Measurements from ENCODE around the gene LDLRAD3. TPM values are rescaled to one million over a fixed set of nuclear protein-coding genes. Genes with fewer than 3 reads are reported as not detected.

The LDLRAD3 gene
- polyA plus RNA-seq, 4 donors: 21.3 to 27.8 (median 22.4) TPM

GRCh38 chr11:36118084-36118483, 174.2 kb downstream of the LDLRAD3 start:
- no peak for DNase-seq (ENCODE audit: low read depth in 4 of 4, low spot score in 3 of 4)

GRCh38 chr11:36119300-36119699, 175.4 kb downstream of the LDLRAD3 start:
- DNase-seq (ENCODE audit: low read depth in 4 of 4, low spot score in 3 of 4): no peak

- DNase-seq (ENCODE audit: low read depth in 4 of 4, low spot score in 3 of 4): no peak
Measured at GRCh38 chr11:36121054-36121453, 177.2 kb downstream of the LDLRAD3 start.

GRCh38 chr11:36122671-36123070, 178.8 kb downstream of the LDLRAD3 start:
- no peak for DNase-seq (ENCODE audit: low read depth in 4 of 4, low spot score in 3 of 4)

GRCh38 chr11:36123336-36124101, 179.7 kb downstream of the LDLRAD3 start:
- DNase-seq (ENCODE audit: low read depth in 4 of 4, low spot score in 3 of 4): no peak

GRCh38 chr11:36126678-36127077, 182.8 kb downstream of the LDLRAD3 start:
- DNase-seq (ENCODE audit: low read depth in 4 of 4, low spot score in 3 of 4): no peak

GRCh38 chr11:36127550-36127949, 183.7 kb downstream of the LDLRAD3 start:
- DNase-seq (ENCODE audit: low read depth in 4 of 4, low spot score in 3 of 4): no peak

GRCh38 chr11:36129955-36130354, 186.1 kb downstream of the LDLRAD3 start:
- DNase-seq (ENCODE audit: low read depth in 4 of 4, low spot score in 3 of 4): no peak

- DNase-seq (ENCODE audit: low read depth in 4 of 4, low spot score in 3 of 4): no peak
Measured at GRCh38 chr11:36130401-36130800, 186.5 kb downstream of the LDLRAD3 start.

GRCh38 chr11:36131721-36132397, 188.0 kb downstream of the LDLRAD3 start:
- no peak for DNase-seq (ENCODE audit: low read depth in 4 of 4, low spot score in 3 of 4)

- no peak for DNase-seq (ENCODE audit: low read depth in 4 of 4, low spot score in 3 of 4)
Measured at GRCh38 chr11:36132940-36133339, 189.1 kb downstream of the LDLRAD3 start.

- no peak for DNase-seq (ENCODE audit: low read depth in 4 of 4, low spot score in 3 of 4)
Measured at GRCh38 chr11:36135076-36135475, 191.2 kb downstream of the LDLRAD3 start.

GRCh38 chr11:36139767-36140166, 195.9 kb downstream of the LDLRAD3 start:
- DNase-seq (ENCODE audit: low read depth in 4 of 4, low spot score in 3 of 4): no peak

GRCh38 chr11:36141196-36141953, 197.5 kb downstream of the LDLRAD3 start:
- DNase-seq (ENCODE audit: low read depth in 4 of 4, low spot score in 3 of 4): no peak

- no peak for DNase-seq (ENCODE audit: low read depth in 4 of 4, low spot score in 3 of 4)
Measured at GRCh38 chr11:36141956-36142355, 198.1 kb downstream of the LDLRAD3 start.

GRCh38 chr11:36142439-36142838, 198.6 kb downstream of the LDLRAD3 start:
- no peak for DNase-seq (ENCODE audit: low read depth in 4 of 4, low spot score in 3 of 4)

GRCh38 chr11:36142879-36143278, 199.0 kb downstream of the LDLRAD3 start:
- no peak for DNase-seq (ENCODE audit: low read depth in 4 of 4, low spot score in 3 of 4)

- DNase-seq (ENCODE audit: low read depth in 4 of 4, low spot score in 3 of 4): no peak
Measured at GRCh38 chr11:36146437-36146836, 202.6 kb downstream of the LDLRAD3 start.

- DNase-seq (ENCODE audit: low read depth in 4 of 4, low spot score in 3 of 4): no peak
Measured at GRCh38 chr11:36147491-36147890, 203.6 kb downstream of the LDLRAD3 start.

GRCh38 chr11:36148701-36149100, 204.8 kb downstream of the LDLRAD3 start:
- DNase-seq (ENCODE audit: low read depth in 4 of 4, low spot score in 3 of 4): no peak

GRCh38 chr11:36149538-36150242, 205.8 kb downstream of the LDLRAD3 start:
- no peak for DNase-seq (ENCODE audit: low read depth in 4 of 4, low spot score in 3 of 4)

Data from left renal pelvis (tissue), 4 donors.